ENCODE measurements around the gene ZBTB25. TPM values are rescaled to one million over a fixed set of nuclear protein-coding genes. Genes with fewer than 3 reads are reported as not detected.

ZBTB25 gene
- total RNA-seq, 2 experiments from 2014 or later = 18.4 to 35.4 TPM

GRCh38 chr14:64506721-64507120 is 3.1 kb upstream of the ZBTB25 start:
- ChIA-PET CTCF (ENCODE audit: unreplicated experiment) (no interaction called here), POLR2A (interaction anchor here (2.1 kb wide), 1 partner anchor 10 kb away, joined by 5 read pairs; no protein-coding TSS in a partner anchor)
- H3K4me3 ChIP-seq (ENCODE audit: low read depth, low read length, poor library complexity, severe bottlenecking) = peak overlapping the region; percentile 87
- peak; percentile 25 for DNase-seq (ENCODE audit: low spot score)
- peaks cover 55% of the 10 kb centered on the region for H3K4me1 ChIP-seq (ENCODE audit: insufficient read depth, low read length, poor library complexity, severe bottlenecking)
- H3K9me2 ChIP-seq (ENCODE audit: insufficient read depth, low read length) = no peaks in the 10 kb centered on the region
- TF ChIP-seq EZH2phosphoT487 (IDR thresholded peaks at IDR 0.05; ENCODE audit: borderline replicate concordance, low read depth, low read length) = no peak
- no peak for TF ChIP-seq CTCF (conservative IDR thresholded peaks at IDR 0.05; ENCODE audit: low read length)
- H3K4me2 ChIP-seq (ENCODE audit: low read length) = peak overlapping the region; percentile 99
- peak overlapping the region; percentile 5 for H3K27ac ChIP-seq (ENCODE audit: low read depth, low read length, poor library complexity, severe bottlenecking)
- peaks cover 45% of the 10 kb centered on the region for H4K20me1 ChIP-seq (ENCODE audit: insufficient read depth, low read length)
- no peak overlapping the region for H2AFZ ChIP-seq (ENCODE audit: low read length)
- intact Hi-C loops (cut with micrococcal nuclease; ENCODE audit: unreplicated experiment) = loop anchor here (10.0 kb wide), 1 partner anchor 782 kb away; the partner anchor contains the start of gene SGPP1
- no TSS peak for BruUV-seq (replicated peaks)
- H3K9me3 ChIP-seq (ENCODE audit: low read length) = no peaks in the 10 kb centered on the region
- peaks cover 77% of the 10 kb centered on the region for H3K79me2 ChIP-seq (ENCODE audit: insufficient read depth, low read depth, low read length)
- peaks cover 3% of the 10 kb centered on the region; the same call in 1 of the 2 replicates for H3K36me3 ChIP-seq (ENCODE audit: insufficient read depth, low read length)

GRCh38 chr14:64504897-64505794 is 1.5 kb upstream of the ZBTB25 start:
- Histone ChIP-seq H3K4me2 (ENCODE audit: low read length) (peak overlapping the region; percentile 99), H3K79me2 (ENCODE audit: insufficient read depth, low read depth, low read length) (peaks cover 78% of the 10 kb centered on the region), H4K20me1 (ENCODE audit: insufficient read depth, low read length) (peaks cover 40% of the 10 kb centered on the region), H2AFZ (ENCODE audit: low read length) (peak overlapping the region; percentile 49), H3K9me2 (ENCODE audit: insufficient read depth, low read length) (no peaks in the 10 kb centered on the region), H3K27ac (ENCODE audit: low read depth, low read length, poor library complexity, severe bottlenecking) (peak overlapping the region; percentile 96), H3K36me3 (ENCODE audit: insufficient read depth, low read length) (no peaks in the 10 kb centered on the region; the same call in 1 of the 2 replicates), H3K4me1 (ENCODE audit: insufficient read depth, low read length, poor library complexity, severe bottlenecking) (peaks cover 55% of the 10 kb centered on the region), H3K4me3 (ENCODE audit: low read depth, low read length, poor library complexity, severe bottlenecking) (peak overlapping the region; percentile 87), H3K9me3 (ENCODE audit: low read length) (no peaks in the 10 kb centered on the region)
- ChIA-PET CTCF (ENCODE audit: unreplicated experiment) (interaction anchor here (0.6 kb wide), 1 partner anchor 83 kb away, joined by 8 read pairs; no protein-coding TSS in a partner anchor), POLR2A (interaction anchor here (0.6 to 2.1 kb wide), 7 partner anchors 8 to 478 kb away, joined by 3 to 5 read pairs (median 3); no protein-coding TSS in a partner anchor)
- TF ChIP-seq EZH2phosphoT487 (IDR thresholded peaks at IDR 0.05; ENCODE audit: borderline replicate concordance, low read depth, low read length) = no peak
- TF ChIP-seq CTCF (conservative IDR thresholded peaks at IDR 0.05; ENCODE audit: low read length) = no peak
- DNase-seq (ENCODE audit: low spot score) = peak; percentile 93
- intact Hi-C loops (cut with micrococcal nuclease; ENCODE audit: unreplicated experiment) = loop anchor here (2.0 to 10.0 kb wide), 3 partner anchors 166 to 780 kb away; partner anchors contain the start of genes SGPP1 and SYNE2
- BruUV-seq (replicated peaks) = no TSS peak

All from OCI-LY7 (cell line).